Skeletal muscle tissue (tissue), 4 donors: Measurements from ENCODE around the gene ATG14. TPM values are rescaled to one million over a fixed set of nuclear protein-coding genes. Genes with fewer than 3 reads are reported as not detected.
"Not testable (repeated sequence)": the region's sequence is repeated elsewhere in the genome, so short reads cannot be mapped to it uniquely, and the experiment has no call there.

Experiments
- H3K27ac ChIP-seq: one replicate; pipeline ENCODE4 v1.7.0; 2013; ENCODE audit warnings: mild to moderate bottlenecking, low read depth, low read length, inconsistent platforms
- H3K27me3 ChIP-seq, 3 donors: one replicate each; pipeline ENCODE4 v1.7.0; 2013; ENCODE audit warnings: low read length in 3 of 3; ENCODE audit not compliant: control insufficient read depth in 3 of 3, insufficient read depth in 3 of 3
- H3K36me3 ChIP-seq, 3 donors: one replicate each; pipeline ENCODE4 v1.7.0; 2013; ENCODE audit warnings: low read length in 3 of 3; ENCODE audit not compliant: control insufficient read depth in 3 of 3, insufficient read depth in 3 of 3
- H3K4me1 ChIP-seq, 3 donors: one replicate each; pipeline ENCODE4 v1.7.0; 2013; ENCODE audit warnings: low read length in 3 of 3, mild to moderate bottlenecking in 3 of 3; ENCODE audit not compliant: control insufficient read depth in 3 of 3, insufficient read depth in 3 of 3
- H3K4me3 ChIP-seq, 3 donors: one replicate each; pipeline ENCODE4 v1.7.0; 2013; ENCODE audit warnings: low read length in 3 of 3
- H3K9ac ChIP-seq, 3 donors: one replicate each; pipeline ENCODE4 v1.7.0; 2013; ENCODE audit warnings: low read length in 3 of 3, mild to moderate bottlenecking in 3 of 3, moderate library complexity in 2 of 3, low read depth in 1 of 3
- H3K9me3 ChIP-seq, 3 donors: one replicate each; pipeline ENCODE4 v1.7.0; 2013; ENCODE audit warnings: low read length in 3 of 3; ENCODE audit not compliant: control insufficient read depth in 3 of 3
- total RNA-seq: library from RNA; depleted of rRNA; stranded (reverse); fragments of >200 nt; gene quantifications from one replicate; pipeline ENCODE4 v1.2.3, GENCODE V29; 2014
- donor health status: Osteomylitis.

ATG14 gene
- total RNA-seq, 1 donor from 2014 or later, result 14.6 TPM

- Histone ChIP-seq H3K4me3 (no peak overlapping the region), H3K4me1 (peaks cover 19 to 25% (median 20%) of the 10 kb centered on the region in 3 donors), H3K27me3 (no peaks in the 10 kb centered on the region), H3K9me3 (no peaks in the 10 kb centered on the region), H3K36me3 (peaks cover 9 to 18% (median 17%) of the 10 kb centered on the region in 3 donors), H3K9ac (no peak overlapping the region), H3K27ac (no peak overlapping the region)
These were observed 64.6 kb downstream of the ATG14 start for GRCh38 chr14:55347040-55347439.

- H3K4me3 ChIP-seq, H3K36me3 ChIP-seq, H3K27me3 ChIP-seq, H3K9ac ChIP-seq, H3K9me3 ChIP-seq, H3K27ac ChIP-seq: not testable (repeated sequence)
- peaks cover 29 to 34% (median 32%) of the 10 kb centered on the region in 3 donors for H3K4me1 ChIP-seq
These were observed 67.0 kb downstream of the ATG14 start for GRCh38 chr14:55344582-55345163.

- Histone ChIP-seq H3K4me1 (peaks cover 27 to 36% (median 29%) of the 10 kb centered on the region in 3 donors), H3K27me3 (no peaks in the 10 kb centered on the region), H3K4me3 (no peak overlapping the region), H3K27ac (no peak overlapping the region), H3K9ac (no peak overlapping the region), H3K9me3 (no peaks in the 10 kb centered on the region), H3K36me3 (no peaks in the 10 kb centered on the region)
These were observed 69.8 kb downstream of the ATG14 start for GRCh38 chr14:55341781-55342180.

- peaks cover 22 to 25% (median 24%) of the 10 kb centered on the region in 3 donors for H3K4me1 ChIP-seq
- H3K36me3 ChIP-seq, result no peaks in the 10 kb centered on the region
- no peak overlapping the region for H3K4me3 ChIP-seq
- H3K27ac ChIP-seq, result no peak overlapping the region
- no peaks in the 10 kb centered on the region for H3K9me3 ChIP-seq
- H3K9ac ChIP-seq, result no peak overlapping the region
- H3K27me3 ChIP-seq, result no peaks in the 10 kb centered on the region
These were observed 71.1 kb downstream of the ATG14 start for GRCh38 chr14:55340482-55340881.

GRCh38 chr14:55339770-55340169 is 71.9 kb downstream of the ATG14 start:
- Histone ChIP-seq H3K9me3 (no peaks in the 10 kb centered on the region), H3K9ac (no peak overlapping the region), H3K27me3 (no peaks in the 10 kb centered on the region), H3K36me3 (no peaks in the 10 kb centered on the region), H3K4me1 (peaks cover 19 to 23% (median 23%) of the 10 kb centered on the region in 3 donors), H3K27ac (peak overlapping the region; percentile 21), H3K4me3 (peak overlapping the region in 1 of 3 donors; percentile 5)

- Histone ChIP-seq H3K27ac (no peak overlapping the region), H3K27me3 (no peaks in the 10 kb centered on the region), H3K9me3 (no peaks in the 10 kb centered on the region), H3K36me3 (no peaks in the 10 kb centered on the region), H3K4me3 (no peak overlapping the region), H3K9ac (no peak overlapping the region), H3K4me1 (peaks cover 25 to 38% (median 31%) of the 10 kb centered on the region in 3 donors)
These were observed 74.9 kb downstream of the ATG14 start for GRCh38 chr14:55336691-55337090.

- Histone ChIP-seq H3K27me3 (no peaks in the 10 kb centered on the region), H3K4me1 (peaks cover 25 to 38% (median 31%) of the 10 kb centered on the region in 3 donors), H3K4me3 (no peak overlapping the region), H3K27ac (no peak overlapping the region), H3K9ac (no peak overlapping the region), H3K36me3 (no peaks in the 10 kb centered on the region), H3K9me3 (no peaks in the 10 kb centered on the region)
These were observed 75.5 kb downstream of the ATG14 start for GRCh38 chr14:55336162-55336561.

GRCh38 chr14:55333711-55334485 is 77.7 kb downstream of the ATG14 start:
- peaks cover 7 to 25% (median 14%) of the 10 kb centered on the region in 3 donors for H3K4me1 ChIP-seq
- H3K4me3 ChIP-seq, result no peak overlapping the region
- no peaks in the 10 kb centered on the region for H3K36me3 ChIP-seq
- H3K9ac ChIP-seq, result no peak overlapping the region
- no peaks in the 10 kb centered on the region for H3K27me3 ChIP-seq
- no peak overlapping the region for H3K27ac ChIP-seq
- no peaks in the 10 kb centered on the region for H3K9me3 ChIP-seq

GRCh38 chr14:55332654-55333570 is 78.7 kb downstream of the ATG14 start:
- H3K9ac ChIP-seq, result peak overlapping the region in 1 of 3 donors; percentile 38
- no peak overlapping the region for H3K27ac ChIP-seq
- H3K4me1 ChIP-seq, result peaks cover 12 to 31% (median 18%) of the 10 kb centered on the region in 3 donors
- no peaks in the 10 kb centered on the region for H3K36me3 ChIP-seq
- H3K27me3 ChIP-seq, result no peaks in the 10 kb centered on the region
- H3K9me3 ChIP-seq, result no peaks in the 10 kb centered on the region
- H3K4me3 ChIP-seq, result peak overlapping the region in 1 of 3 donors; percentile 18
